NCI-H2196 treated with DMSO at 0.1 percent for 48 hours (cell line): ENCODE data around the gene ZNF878.
"Not testable (repeated sequence)": the region's sequence is repeated elsewhere in the genome, so short reads cannot be mapped to it uniquely, and the experiment has no call there.

ENCODE experiments used
- DNase-seq: peaks from one replicate; lab custom pipeline; 2025; ENCODE audit not compliant: unreplicated experiment; lab: John Stamatoyannopoulos, UW

The ZNF878 gene

GRCh38 chr19:12052497-12053169 lies at the start of gene ZNF878:
ZNF878 (minus strand) TSS chr19:12052961; CDS start chr19:12052801, 160 bp downstream.
- peak; percentile 88 for DNase-seq

GRCh38 chr19:12098040-12098439 lies 45.3 kb upstream of the ZNF878 start:
- no peak for DNase-seq

GRCh38 chr19:12095111-12095790 lies 42.5 kb upstream of the ZNF878 start:
- DNase-seq = no peak

- no peak for DNase-seq
These were observed 41.0 kb upstream of the ZNF878 start for GRCh38 chr19:12093777-12094176.

- DNase-seq = no peak
These were observed 40.2 kb upstream of the ZNF878 start for GRCh38 chr19:12092956-12093355.

GRCh38 chr19:12092065-12092867 lies 39.5 kb upstream of the ZNF878 start:
- DNase-seq = no peak

- DNase-seq = no peak
These were observed 38.0 kb upstream of the ZNF878 start for GRCh38 chr19:12090807-12091206.

GRCh38 chr19:12085074-12085818 lies 32.5 kb upstream of the ZNF878 start:
- no peak for DNase-seq

- not testable (repeated sequence) for DNase-seq
These were observed 30.6 kb upstream of the ZNF878 start for GRCh38 chr19:12083336-12083735.

- DNase-seq = no peak
These were observed 24.6 kb upstream of the ZNF878 start for GRCh38 chr19:12077375-12077774.

GRCh38 chr19:12076331-12076730 lies 23.6 kb upstream of the ZNF878 start:
- not testable (repeated sequence) for DNase-seq

- DNase-seq = no peak
These were observed 22.9 kb upstream of the ZNF878 start for GRCh38 chr19:12075538-12076139.

- peak; percentile 87 for DNase-seq
These were observed 12.1 kb upstream of the ZNF878 start, which contains the start of gene ZNF844 for GRCh38 chr19:12064590-12065538. ZNF844 (plus strand) TSS chr19:12064731; CDS start chr19:12064874, 143 bp downstream.

- DNase-seq = no peak
These were observed 3.0 kb upstream of the ZNF878 start for GRCh38 chr19:12055784-12056183.

- no peak for DNase-seq
These were observed 667 bp downstream of the ZNF878 start for GRCh38 chr19:12052091-12052496.

- no peak for DNase-seq
These were observed 4.9 kb downstream of the ZNF878 start for GRCh38 chr19:12047868-12048267.

GRCh38 chr19:12043752-12044422 lies 8.9 kb downstream of the ZNF878 start:
- no peak for DNase-seq

GRCh38 chr19:12042893-12043292 lies 9.9 kb downstream of the ZNF878 start:
- DNase-seq = no peak
